Upper lobe of left lung (tissue), 6 donors: ENCODE measurements around the gene SGTA. TPM values are rescaled to one million over a fixed set of nuclear protein-coding genes. Genes with fewer than 3 reads are reported as not detected.

Experiments used
- ATAC-seq, 2 donors: fragments of 200-7000 bp; cut with Tn5 transposase; one replicate each; pipeline ENCODE4 v1.9.1; 2022; ENCODE audit warnings: mild to moderate bottlenecking in 2 of 2, moderate library complexity in 2 of 2; ENCODE audit not compliant: low FRiP score in 2 of 2
- DNase-seq, 2 donors: peaks; one replicate each; pipeline ENCODE4 v3.0.0-alpha.2; 2019 to 2020
- H3K27ac ChIP-seq, 4 donors: fragments of 200-600 bp; sonication (generic); one replicate each; pipeline ENCODE4 v1.5.1; 2016 to 2019
- H3K27me3 ChIP-seq, 4 donors: fragments of 200-600 bp; sonication (generic); one replicate each; pipeline ENCODE4 v1.5.1; 2017 to 2019
- H3K36me3 ChIP-seq, 4 donors: fragments of 200-600 bp; sonication (generic); one replicate each; pipeline ENCODE4 v1.5.1; 2016 to 2019
- H3K4me1 ChIP-seq, 4 donors: fragments of 200-600 bp; sonication (generic); one replicate each; pipeline ENCODE4 v1.5.1; 2018 to 2019
- H3K4me3 ChIP-seq, 4 donors: fragments of 200-600 bp; sonication (generic); one replicate each; pipeline ENCODE4 v1.5.1; 2017 to 2019; ENCODE audit warnings: mild to moderate bottlenecking in 2 of 4, moderate library complexity in 1 of 4
- H3K9me3 ChIP-seq, 4 donors: fragments of 200-600 bp; sonication (generic); one replicate each; pipeline ENCODE4 v1.5.1; 2018 to 2019
- EP300 ChIP-seq, 4 donors: sonication (generic); formaldehyde crosslinking; IDR thresholded peaks; one replicate each; pipeline ENCODE4 v1.5.1; 2017; ENCODE audit warnings: antibody characterized with exemption in 4 of 4, control low read depth in 2 of 4
- POLR2A ChIP-seq, 4 donors: fragments of 450-650 bp; IDR thresholded peaks; one replicate each; pipeline ENCODE4 v1.5.1; 2016 to 2017; ENCODE audit warnings: antibody characterized with exemption in 4 of 4, mild to moderate bottlenecking in 2 of 4
- POLR2AphosphoS5 ChIP-seq, 2 donors: sonication (generic); formaldehyde crosslinking; IDR thresholded peaks; one replicate each; pipeline ENCODE4 v1.5.1; 2017; ENCODE audit warnings: antibody characterized with exemption in 2 of 2
- WGBS, 2 donors: methylation state at CpG; one replicate each; pipeline ENCODE4 v1.1.5; 2017 to 2018; 5-methylcytosine and 5-hydroxymethylcytosine counted together
- total RNA-seq, 6 donors: library from RNA; depleted of rRNA in 4 of 6; stranded (reverse); fragments of >200 nt in 4 of 6; gene quantifications; one replicate each; pipeline versions ENCODE4 v1.1.0 to v1.2.1, GENCODE V29; 2016 to 2021
- TF ChIP-seq, protein P1 (sequence below), 6 experiments: fragments of 450-650 bp in 4 of 6; fragments of 200-600 bp in 2 of 6; sonication (generic) in 2 of 6; IDR thresholded peaks; one replicate each; pipeline ENCODE4 v1.5.1; 2016 to 2019; ENCODE audit warnings: antibody characterized with exemption in 6 of 6
- donor health status: DM: no; HTN: no; CAD: no; lungs with moderate emphysema.
- donor health status: DM: no; HTN: yes; CAD: no; lungs with severe emphysema.

Gene SGTA
- total RNA-seq, 6 donors from 2014 or later: 34.3 to 56.4 (median 46.1) TPM

DNA sequence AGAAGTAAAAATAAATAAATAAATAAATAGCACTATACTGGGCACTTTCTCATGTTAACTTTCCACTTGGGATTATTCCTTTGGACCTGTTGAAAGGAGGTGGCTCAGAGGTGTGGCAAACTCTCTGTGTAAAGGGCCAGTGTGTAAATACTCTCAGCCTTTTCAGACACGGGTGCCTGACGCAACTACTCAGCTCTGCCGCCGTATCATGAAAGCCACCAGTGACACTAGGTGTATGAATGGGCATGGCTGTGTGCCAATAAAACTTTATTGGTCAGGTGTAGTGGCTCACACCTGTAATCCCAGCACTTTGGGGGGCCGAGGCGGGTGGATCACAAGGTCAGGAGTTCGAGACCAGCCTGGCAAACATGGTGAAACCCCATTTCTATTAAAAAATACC, 23.1 kb downstream of the SGTA start:
- DNase-seq (peak in 1 of 2 donors; percentile 70), ATAC-seq (no peak)
- peaks cover 0 to 3% (median 0%) of the 10 kb centered on the region in 4 donors for H3K4me1 ChIP-seq
- H3K27me3 ChIP-seq: no peaks in the 10 kb centered on the region
- no peak overlapping the region for H3K4me3 ChIP-seq
- no peaks in the 10 kb centered on the region for H3K9me3 ChIP-seq
- H3K36me3 ChIP-seq: peaks cover 8 to 96% (median 80%) of the 10 kb centered on the region in 4 donors
- no peak overlapping the region for H3K27ac ChIP-seq
- TF ChIP-seq, protein P1, sequence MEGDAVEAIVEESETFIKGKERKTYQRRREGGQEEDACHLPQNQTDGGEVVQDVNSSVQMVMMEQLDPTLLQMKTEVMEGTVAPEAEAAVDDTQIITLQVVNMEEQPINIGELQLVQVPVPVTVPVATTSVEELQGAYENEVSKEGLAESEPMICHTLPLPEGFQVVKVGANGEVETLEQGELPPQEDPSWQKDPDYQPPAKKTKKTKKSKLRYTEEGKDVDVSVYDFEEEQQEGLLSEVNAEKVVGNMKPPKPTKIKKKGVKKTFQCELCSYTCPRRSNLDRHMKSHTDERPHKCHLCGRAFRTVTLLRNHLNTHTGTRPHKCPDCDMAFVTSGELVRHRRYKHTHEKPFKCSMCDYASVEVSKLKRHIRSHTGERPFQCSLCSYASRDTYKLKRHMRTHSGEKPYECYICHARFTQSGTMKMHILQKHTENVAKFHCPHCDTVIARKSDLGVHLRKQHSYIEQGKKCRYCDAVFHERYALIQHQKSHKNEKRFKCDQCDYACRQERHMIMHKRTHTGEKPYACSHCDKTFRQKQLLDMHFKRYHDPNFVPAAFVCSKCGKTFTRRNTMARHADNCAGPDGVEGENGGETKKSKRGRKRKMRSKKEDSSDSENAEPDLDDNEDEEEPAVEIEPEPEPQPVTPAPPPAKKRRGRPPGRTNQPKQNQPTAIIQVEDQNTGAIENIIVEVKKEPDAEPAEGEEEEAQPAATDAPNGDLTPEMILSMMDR (IDR thresholded peaks at IDR 0.05): no peak
- no peak for TF ChIP-seq EP300 (IDR thresholded peaks at IDR 0.05)
- TF ChIP-seq POLR2AphosphoS5 (IDR thresholded peaks at IDR 0.05): no peak
- no peak for TF ChIP-seq POLR2A (IDR thresholded peaks at IDR 0.05)
- WGBS, 2 donors: 66 to 94% methylated on average over 7 of the region's 7 CpGs

DNA sequence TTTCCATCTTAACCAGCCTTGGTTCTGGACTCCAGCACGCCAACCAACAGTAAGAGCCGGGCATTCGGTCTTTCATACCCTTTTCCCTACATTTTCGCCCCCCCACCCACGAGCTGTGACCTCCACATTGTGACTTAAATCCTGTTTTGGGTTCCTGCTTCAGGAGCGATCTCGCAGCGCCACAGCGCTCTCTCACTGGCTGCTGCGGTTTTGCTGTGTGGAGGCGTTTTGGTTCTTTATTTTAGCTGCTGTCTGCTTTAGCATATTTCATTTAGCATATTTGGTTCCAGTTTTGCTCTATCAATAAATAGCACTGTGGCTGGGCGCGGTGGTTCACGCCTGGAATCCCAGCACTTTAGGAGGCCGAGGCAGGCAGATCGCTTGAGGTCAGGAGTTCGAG, 23.7 kb downstream of the SGTA start:
- Histone ChIP-seq H3K9me3 (no peaks in the 10 kb centered on the region), H3K4me3 (no peak overlapping the region), H3K4me1 (peaks cover 0 to 3% (median 0%) of the 10 kb centered on the region in 4 donors), H3K27me3 (no peaks in the 10 kb centered on the region), H3K36me3 (peaks cover 9 to 97% (median 80%) of the 10 kb centered on the region in 4 donors), H3K27ac (no peak overlapping the region)
- no peak for TF ChIP-seq POLR2A (IDR thresholded peaks at IDR 0.05)
- no peak for TF ChIP-seq EP300 (IDR thresholded peaks at IDR 0.05)
- DNase-seq: no peak
- ATAC-seq: no peak
- 90 to 95% methylated on average over 17 of the region's 17 CpGs for WGBS, 2 donors

DNA sequence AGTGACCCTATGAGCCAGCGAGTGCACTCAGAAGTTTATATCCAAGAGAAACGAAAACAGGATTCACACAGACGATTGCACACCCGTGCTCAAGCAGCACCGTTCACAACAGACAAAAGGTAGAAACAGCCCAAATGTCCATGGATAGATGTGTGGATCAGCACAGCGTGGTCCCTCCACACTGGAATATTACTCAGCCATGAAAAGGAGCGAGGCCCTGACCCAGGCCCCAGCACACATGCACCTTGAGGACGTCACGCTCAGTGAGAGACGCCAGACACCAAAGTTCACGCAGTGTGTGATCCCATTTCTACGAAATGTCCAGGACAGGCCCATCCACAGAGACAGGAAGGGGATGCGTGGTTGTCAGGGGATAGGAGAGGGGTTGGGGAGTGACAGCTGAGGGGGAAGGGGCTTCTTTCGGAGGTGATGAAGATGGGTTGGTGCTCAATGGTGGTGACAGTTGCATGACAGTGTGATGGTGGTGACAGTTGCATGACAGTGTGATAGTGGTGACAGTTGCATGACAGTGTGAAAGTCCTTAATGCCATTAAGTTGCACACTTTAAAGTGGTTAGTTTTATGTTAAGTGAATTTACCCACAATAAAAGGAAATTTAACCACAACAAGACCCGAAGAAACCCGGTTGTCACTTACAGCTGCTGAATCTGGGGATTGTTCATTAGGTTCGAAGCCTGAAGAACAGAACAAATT, 24.3 kb downstream of the SGTA start:
- H3K27ac ChIP-seq: no peak overlapping the region
- DNase-seq (no peak), ATAC-seq (no peak)
- WGBS, 2 donors: 96 to 97% methylated on average over 17 of the region's 17 CpGs
- H3K27me3 ChIP-seq: no peaks in the 10 kb centered on the region
- H3K4me3 ChIP-seq: no peak overlapping the region
- peaks cover 9 to 97% (median 80%) of the 10 kb centered on the region in 4 donors for H3K36me3 ChIP-seq
- H3K9me3 ChIP-seq: no peaks in the 10 kb centered on the region
- peaks cover 0 to 3% (median 0%) of the 10 kb centered on the region in 4 donors for H3K4me1 ChIP-seq
- TF ChIP-seq, protein P1 (IDR thresholded peaks at IDR 0.05): no peak
- TF ChIP-seq POLR2AphosphoS5 (IDR thresholded peaks at IDR 0.05) (no peak), POLR2A (IDR thresholded peaks at IDR 0.05) (no peak), EP300 (IDR thresholded peaks at IDR 0.05) (no peak)

DNA sequence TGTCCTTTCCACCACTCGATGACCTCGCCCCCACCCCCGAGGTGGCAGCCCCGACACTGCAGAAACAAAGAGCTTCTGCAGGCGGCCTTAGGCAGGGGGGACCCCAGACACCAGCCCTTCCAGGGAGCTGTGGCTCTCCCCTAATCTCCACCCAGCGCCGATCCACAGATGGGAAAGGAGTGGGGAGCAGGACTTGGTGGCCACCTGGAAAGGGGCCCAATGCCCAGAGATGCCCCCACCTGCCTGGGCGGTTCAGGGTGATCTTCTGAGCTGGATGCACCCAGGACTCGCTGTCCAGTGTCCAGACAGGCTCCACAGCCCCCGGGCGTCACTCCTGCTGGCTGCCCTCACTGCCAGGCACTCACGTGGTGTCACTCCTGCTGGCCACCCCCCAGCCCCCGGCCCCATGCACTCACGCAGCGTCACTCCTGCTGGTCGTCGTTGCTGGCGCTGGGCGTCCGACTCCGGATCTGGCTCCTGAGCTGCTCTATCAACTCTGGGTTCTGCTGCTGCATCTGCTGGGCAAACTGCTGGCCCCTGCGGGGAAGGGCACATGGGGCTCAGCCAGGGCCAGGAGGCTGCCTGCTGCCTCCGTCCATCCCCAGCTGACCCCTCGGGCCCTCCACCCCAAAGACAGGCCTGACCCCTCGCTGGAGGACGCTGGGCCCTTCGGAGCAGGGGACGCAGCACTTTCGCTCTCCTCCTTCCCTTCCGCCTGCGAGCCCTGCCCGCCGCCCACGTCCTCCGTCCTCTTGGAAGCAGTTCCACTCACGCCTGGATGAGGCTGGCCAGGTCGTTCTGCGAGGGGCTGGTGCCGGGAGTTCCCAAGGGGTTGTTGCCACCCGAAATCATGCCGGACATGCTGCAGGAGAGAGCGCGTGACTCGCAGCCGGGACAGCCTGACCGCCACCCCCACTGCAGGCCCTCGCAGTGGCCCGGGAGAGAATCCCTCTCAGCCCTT, 25.9 kb downstream of the SGTA start:
- ATAC-seq (peak in 1 of 2 donors; percentile 3), DNase-seq (peak in 1 of 2 donors; percentile 81)
- no peaks in the 10 kb centered on the region for H3K9me3 ChIP-seq
- H3K27me3 ChIP-seq: no peaks in the 10 kb centered on the region
- H3K4me3 ChIP-seq: no peak overlapping the region
- 96 to 98% methylated on average over 23 to 48 of the region's 48 CpGs for WGBS, 2 donors
- no peak for TF ChIP-seq POLR2AphosphoS5 (IDR thresholded peaks at IDR 0.05)
- no peak for TF ChIP-seq EP300 (IDR thresholded peaks at IDR 0.05)
- TF ChIP-seq, protein P1 (IDR thresholded peaks at IDR 0.05): no peak
- no peak for TF ChIP-seq POLR2A (IDR thresholded peaks at IDR 0.05)
- no peak overlapping the region for H3K27ac ChIP-seq
- peaks cover 0 to 3% (median 0%) of the 10 kb centered on the region in 4 donors for H3K4me1 ChIP-seq
- H3K36me3 ChIP-seq: peaks cover 9 to 88% (median 66%) of the 10 kb centered on the region in 4 donors

DNA sequence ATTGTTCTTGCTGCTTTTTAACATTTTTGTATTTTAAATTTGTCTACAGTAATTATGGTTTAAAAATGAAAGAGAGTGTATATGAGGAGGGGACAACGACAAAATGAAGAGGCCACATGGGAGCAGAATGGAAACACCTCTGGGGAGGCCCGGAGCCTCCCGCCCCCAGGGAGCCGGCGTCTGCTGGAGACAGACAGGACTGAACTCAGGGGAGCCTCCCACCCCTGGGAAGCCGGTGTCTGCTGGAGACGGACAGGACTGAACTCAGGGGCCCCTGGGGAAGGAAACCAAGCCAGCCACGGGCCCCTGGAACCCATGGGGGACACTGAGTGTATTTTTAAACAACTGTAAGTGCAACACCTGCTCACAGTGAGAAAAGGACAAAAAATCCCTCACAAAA, 26.6 kb downstream of the SGTA start:
- H3K9me3 ChIP-seq: no peaks in the 10 kb centered on the region
- H3K36me3 ChIP-seq: peaks cover 9 to 81% (median 60%) of the 10 kb centered on the region in 4 donors
- DNase-seq: peak in 1 of 2 donors; percentile 54
- H3K27ac ChIP-seq: no peak overlapping the region
- H3K27me3 ChIP-seq: no peaks in the 10 kb centered on the region
- peaks cover 0 to 3% (median 0%) of the 10 kb centered on the region in 4 donors for H3K4me1 ChIP-seq
- ATAC-seq: no peak
- WGBS, 2 donors: 85 to 88% methylated on average over 7 to 8 of the region's 8 CpGs
- no peak for TF ChIP-seq POLR2AphosphoS5 (IDR thresholded peaks at IDR 0.05)
- TF ChIP-seq, protein P1 (IDR thresholded peaks at IDR 0.05): no peak
- no peak overlapping the region for H3K4me3 ChIP-seq
